ENCODE data around the gene C11orf68.
A peak's percentile ranks its signal among the peaks of the same experiment; 100 is the strongest.

- TF ChIP-seq POLR2A (IDR thresholded peaks at IDR 0.05) (peak; percentile 77 to 94), CTCF (IDR thresholded peaks at IDR 0.05) (peak in 3 of 6 experiments; percentile 9 to 29 (median 11))
Observed at GRCh38 chr11:65890324-65891218, 28.3 kb downstream of the C11orf68 start, which contains the start of gene CCDC85B.

All from thyroid gland (tissue), 4 donors.